ENCODE measurements around the gene CERS6.

- no peak for TF ChIP-seq FOXA1 (IDR thresholded peaks at IDR 0.05)
- no peak for TF ChIP-seq HDGF (IDR thresholded peaks at IDR 0.05; ENCODE audit: borderline replicate concordance)
- TF ChIP-seq SUZ12 (IDR thresholded peaks at IDR 0.05) = no peak
- no peak for TF ChIP-seq BHLHE40 (IDR thresholded peaks at IDR 0.05; ENCODE audit: borderline replicate concordance)
- TF ChIP-seq SP1 (IDR thresholded peaks at IDR 0.05) = no peak
- no peak for TF ChIP-seq NFRKB (IDR thresholded peaks at IDR 0.05)
- no peak for TF ChIP-seq FOXM1 (IDR thresholded peaks at IDR 0.05; ENCODE audit: borderline replicate concordance)
- no peak for TF ChIP-seq ARNT (IDR thresholded peaks at IDR 0.05)
- no peak for TF ChIP-seq TARDBP (IDR thresholded peaks at IDR 0.05)
- TF ChIP-seq, protein P1, sequence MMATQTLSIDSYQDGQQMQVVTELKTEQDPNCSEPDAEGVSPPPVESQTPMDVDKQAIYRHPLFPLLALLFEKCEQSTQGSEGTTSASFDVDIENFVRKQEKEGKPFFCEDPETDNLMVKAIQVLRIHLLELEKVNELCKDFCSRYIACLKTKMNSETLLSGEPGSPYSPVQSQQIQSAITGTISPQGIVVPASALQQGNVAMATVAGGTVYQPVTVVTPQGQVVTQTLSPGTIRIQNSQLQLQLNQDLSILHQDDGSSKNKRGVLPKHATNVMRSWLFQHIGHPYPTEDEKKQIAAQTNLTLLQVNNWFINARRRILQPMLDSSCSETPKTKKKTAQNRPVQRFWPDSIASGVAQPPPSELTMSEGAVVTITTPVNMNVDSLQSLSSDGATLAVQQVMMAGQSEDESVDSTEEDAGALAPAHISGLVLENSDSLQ (IDR thresholded peaks at IDR 0.05) = no peak
- TF ChIP-seq L3MBTL2 (conservative IDR thresholded peaks at IDR 0.05) = no peak
- TF ChIP-seq ELF4 (IDR thresholded peaks at IDR 0.05) = no peak
Measured at GRCh38 chr2:168600949-168601348, 144.9 kb downstream of the CERS6 start.

All from HEK293T (cell line).